Suprapubic skin (tissue), 4 donors: ENCODE results near the gene ARHGEF7. TPM values are rescaled to one million over a fixed set of nuclear protein-coding genes. Genes with fewer than 3 reads are reported as not detected.
"Not testable (repeated sequence)": the region's sequence is repeated elsewhere in the genome, so short reads cannot be mapped to it uniquely, and the experiment has no call there.

Experiments used
- DNase-seq, 2 donors: peaks; one replicate each; pipeline ENCODE4 v3.0.0-alpha.2; 2019; ENCODE audit warnings: low spot score in 2 of 2
- H3K27ac ChIP-seq: fragments of 200-600 bp; sonication (generic); one replicate; pipeline ENCODE4 v1.5.1; 2019
- H3K27me3 ChIP-seq: fragments of 200-600 bp; sonication (generic); one replicate; pipeline ENCODE4 v1.5.1; 2019
- H3K36me3 ChIP-seq: fragments of 200-600 bp; sonication (generic); one replicate; pipeline ENCODE4 v1.5.1; 2019
- H3K4me1 ChIP-seq: fragments of 200-600 bp; sonication (generic); one replicate; pipeline ENCODE4 v1.5.1; 2019
- H3K4me3 ChIP-seq: fragments of 200-600 bp; sonication (generic); one replicate; pipeline ENCODE4 v1.5.1; 2019; ENCODE audit warnings: mild to moderate bottlenecking
- H3K9me3 ChIP-seq: fragments of 200-600 bp; sonication (generic); one replicate; pipeline ENCODE4 v1.5.1; 2019
- EP300 ChIP-seq: sonication (generic); formaldehyde crosslinking; IDR thresholded peaks from one replicate; pipeline ENCODE4 v1.6.1; 2017; ENCODE audit warnings: antibody characterized with exemption
- POLR2A ChIP-seq, 2 donors: fragments of 450-650 bp; IDR thresholded peaks; one replicate each; pipeline ENCODE4 v1.6.1; 2017; ENCODE audit warnings: antibody characterized with exemption in 2 of 2, mild to moderate bottlenecking in 2 of 2, moderate library complexity in 2 of 2
- POLR2AphosphoS5 ChIP-seq, 3 donors: sonication (generic); formaldehyde crosslinking; IDR thresholded peaks; one replicate each; pipeline ENCODE4 v1.6.1; 2017; ENCODE audit warnings: antibody characterized with exemption in 3 of 3
- WGBS: methylation state at CpG from one replicate; pipeline ENCODE4 v1.1.5; 2018; 5-methylcytosine and 5-hydroxymethylcytosine counted together
- total RNA-seq, 4 donors: library from RNA; depleted of rRNA; stranded (reverse); fragments of >200 nt; gene quantifications; one replicate each; pipeline ENCODE4 v1.1.0, GENCODE V29; 2016
- TF ChIP-seq, protein P1 (sequence below), 2 donors: fragments of 200-600 bp in 1 of 2; fragments of 450-650 bp in 1 of 2; sonication (generic) in 1 of 2; IDR thresholded peaks; one replicate each; pipeline ENCODE4 v1.5.1; 2016 to 2019; ENCODE audit warnings: antibody characterized with exemption in 2 of 2, mild to moderate bottlenecking in 1 of 2, moderate library complexity in 1 of 2

Gene ARHGEF7, protein sequence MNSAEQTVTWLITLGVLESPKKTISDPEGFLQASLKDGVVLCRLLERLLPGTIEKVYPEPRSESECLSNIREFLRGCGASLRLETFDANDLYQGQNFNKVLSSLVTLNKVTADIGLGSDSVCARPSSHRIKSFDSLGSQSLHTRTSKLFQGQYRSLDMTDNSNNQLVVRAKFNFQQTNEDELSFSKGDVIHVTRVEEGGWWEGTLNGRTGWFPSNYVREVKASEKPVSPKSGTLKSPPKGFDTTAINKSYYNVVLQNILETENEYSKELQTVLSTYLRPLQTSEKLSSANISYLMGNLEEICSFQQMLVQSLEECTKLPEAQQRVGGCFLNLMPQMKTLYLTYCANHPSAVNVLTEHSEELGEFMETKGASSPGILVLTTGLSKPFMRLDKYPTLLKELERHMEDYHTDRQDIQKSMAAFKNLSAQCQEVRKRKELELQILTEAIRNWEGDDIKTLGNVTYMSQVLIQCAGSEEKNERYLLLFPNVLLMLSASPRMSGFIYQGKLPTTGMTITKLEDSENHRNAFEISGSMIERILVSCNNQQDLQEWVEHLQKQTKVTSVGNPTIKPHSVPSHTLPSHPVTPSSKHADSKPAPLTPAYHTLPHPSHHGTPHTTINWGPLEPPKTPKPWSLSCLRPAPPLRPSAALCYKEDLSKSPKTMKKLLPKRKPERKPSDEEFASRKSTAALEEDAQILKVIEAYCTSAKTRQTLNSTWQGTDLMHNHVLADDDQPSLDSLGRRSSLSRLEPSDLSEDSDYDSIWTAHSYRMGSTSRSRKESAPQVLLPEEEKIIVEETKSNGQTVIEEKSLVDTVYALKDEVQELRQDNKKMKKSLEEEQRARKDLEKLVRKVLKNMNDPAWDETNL
- total RNA-seq = 100 to 1,000 TPM in 2 of 4 donors, 10 to 100 TPM in 2; 72.1 to 210 (median 99.6) TPM

DNA sequence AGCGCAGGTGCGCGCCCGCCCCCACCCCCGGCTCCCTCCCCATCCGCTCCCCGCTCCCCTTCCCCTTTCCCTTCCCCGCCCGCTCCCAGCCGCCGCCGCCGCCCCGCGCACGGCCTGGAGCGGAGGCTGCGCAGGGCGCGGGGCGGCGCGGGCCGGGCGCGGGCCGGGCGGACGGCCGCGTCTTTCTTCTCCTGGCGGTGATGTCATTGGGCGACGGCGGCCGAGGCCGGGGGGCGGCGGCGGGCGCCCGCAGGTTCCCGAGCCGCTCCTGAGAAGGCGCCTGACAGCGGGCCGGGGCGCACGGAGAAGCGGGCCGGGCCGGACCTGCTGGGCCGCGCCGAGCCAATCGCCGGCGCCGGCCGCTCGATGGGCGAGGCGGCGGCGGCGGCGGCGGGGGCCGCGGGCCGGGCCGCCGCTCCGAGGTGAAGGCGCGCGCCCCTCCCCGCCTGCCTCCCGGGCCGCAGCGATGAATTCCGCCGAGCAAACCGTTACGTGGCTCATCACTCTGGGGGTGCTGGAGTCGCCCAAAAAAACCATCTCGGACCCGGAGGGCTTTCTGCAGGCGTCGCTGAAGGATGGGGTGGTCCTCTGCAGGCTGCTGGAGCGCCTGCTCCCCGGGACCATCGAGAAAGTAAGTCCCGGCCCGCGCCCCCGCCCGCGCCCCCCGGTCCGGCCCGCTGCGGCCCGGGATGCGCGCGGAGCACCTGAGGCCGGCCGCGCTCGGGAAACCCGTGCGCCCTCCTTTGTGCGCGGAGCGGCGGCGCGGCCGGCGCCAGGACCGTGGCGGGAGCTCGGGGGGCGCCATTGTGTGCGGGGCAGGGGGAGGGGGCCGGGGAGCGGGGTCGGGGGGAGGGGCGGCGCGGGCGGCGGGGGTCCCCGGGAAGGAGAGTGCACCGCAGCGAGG, at the start of gene ARHGEF7:
Gene ARHGEF7, plus strand, starts transcription at position 250 of the 904 bp plus-strand sequence. Its CDS starts 217 bp downstream, at position 467.
- Histone ChIP-seq H3K27me3 (peaks cover 66% of the 10 kb centered on the region), H3K27ac (peak within 1 kb of the TSS; percentile 88), H3K36me3 (no peaks in the 10 kb centered on the region), H3K4me1 (peaks cover 39% of the 10 kb centered on the region), H3K9me3 (no peaks in the 10 kb centered on the region), H3K4me3 (peak within 1 kb of the TSS; percentile 66)
- no peak for DNase-seq
- TF ChIP-seq, protein P1, sequence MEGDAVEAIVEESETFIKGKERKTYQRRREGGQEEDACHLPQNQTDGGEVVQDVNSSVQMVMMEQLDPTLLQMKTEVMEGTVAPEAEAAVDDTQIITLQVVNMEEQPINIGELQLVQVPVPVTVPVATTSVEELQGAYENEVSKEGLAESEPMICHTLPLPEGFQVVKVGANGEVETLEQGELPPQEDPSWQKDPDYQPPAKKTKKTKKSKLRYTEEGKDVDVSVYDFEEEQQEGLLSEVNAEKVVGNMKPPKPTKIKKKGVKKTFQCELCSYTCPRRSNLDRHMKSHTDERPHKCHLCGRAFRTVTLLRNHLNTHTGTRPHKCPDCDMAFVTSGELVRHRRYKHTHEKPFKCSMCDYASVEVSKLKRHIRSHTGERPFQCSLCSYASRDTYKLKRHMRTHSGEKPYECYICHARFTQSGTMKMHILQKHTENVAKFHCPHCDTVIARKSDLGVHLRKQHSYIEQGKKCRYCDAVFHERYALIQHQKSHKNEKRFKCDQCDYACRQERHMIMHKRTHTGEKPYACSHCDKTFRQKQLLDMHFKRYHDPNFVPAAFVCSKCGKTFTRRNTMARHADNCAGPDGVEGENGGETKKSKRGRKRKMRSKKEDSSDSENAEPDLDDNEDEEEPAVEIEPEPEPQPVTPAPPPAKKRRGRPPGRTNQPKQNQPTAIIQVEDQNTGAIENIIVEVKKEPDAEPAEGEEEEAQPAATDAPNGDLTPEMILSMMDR (IDR thresholded peaks at IDR 0.05) = no peak
- no peak for TF ChIP-seq POLR2AphosphoS5 (IDR thresholded peaks at IDR 0.05)
- no peak for TF ChIP-seq POLR2A (IDR thresholded peaks at IDR 0.05)
- no peak for TF ChIP-seq EP300
- WGBS = 0% methylated on average over 22 of the region's 137 CpGs

DNA sequence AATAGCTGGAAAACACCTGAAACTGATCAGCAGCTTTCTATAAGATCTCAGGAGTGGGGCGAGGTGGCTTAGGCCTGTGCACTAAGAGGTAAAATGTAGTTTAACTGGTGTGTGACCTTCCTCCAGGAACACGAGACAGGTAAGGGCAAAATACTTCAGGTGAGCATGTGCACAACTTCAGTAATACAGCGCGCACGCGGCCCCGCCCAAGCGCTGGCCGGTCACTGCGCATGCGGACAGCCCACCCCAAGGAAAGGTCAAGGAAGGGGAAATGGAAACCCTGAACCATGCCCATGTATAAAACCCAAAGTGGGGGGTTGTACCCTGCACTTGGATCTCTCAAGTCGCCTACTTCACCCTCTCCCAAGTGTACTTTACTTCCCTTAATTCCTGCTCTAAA, 49.4 kb upstream of the ARHGEF7 start:
- H3K27ac ChIP-seq = no peak overlapping the region
- TF ChIP-seq EP300 (no peak), POLR2A (IDR thresholded peaks at IDR 0.05) (no peak)
- TF ChIP-seq, protein P1 (IDR thresholded peaks at IDR 0.05) = no peak
- WGBS = 78% methylated on average over 10 of the region's 12 CpGs

DNA sequence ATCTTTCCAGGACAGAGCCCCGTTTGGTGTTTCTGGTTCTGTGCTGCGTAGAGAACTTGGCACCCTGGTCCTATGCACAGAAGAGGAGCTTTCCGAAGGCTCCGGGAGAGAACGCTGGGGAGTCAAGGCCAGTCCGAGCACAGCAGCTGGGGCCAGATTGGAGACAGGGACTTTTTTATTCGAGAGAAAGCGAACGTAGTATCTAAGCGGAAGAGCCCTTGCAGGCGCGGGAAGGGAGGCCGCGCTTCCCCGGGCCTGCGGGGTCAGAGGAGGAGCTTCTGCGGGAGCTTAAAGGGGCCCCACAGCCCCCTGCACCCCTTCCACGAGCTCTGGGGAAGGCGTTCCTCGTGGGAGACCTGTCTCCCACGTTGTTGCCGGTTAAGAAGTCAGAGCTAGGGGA, 48.6 kb upstream of the ARHGEF7 start:
- no peak overlapping the region for H3K4me3 ChIP-seq
- no peaks in the 10 kb centered on the region for H3K9me3 ChIP-seq
- peaks cover 5% of the 10 kb centered on the region for H3K27me3 ChIP-seq
- no peak for DNase-seq
- TF ChIP-seq, protein P1 (IDR thresholded peaks at IDR 0.05) = no peak
- TF ChIP-seq POLR2A (IDR thresholded peaks at IDR 0.05) (no peak), EP300 (no peak), POLR2AphosphoS5 (IDR thresholded peaks at IDR 0.05) (no peak)
- WGBS = 73% methylated on average over 22 of the region's 22 CpGs
- no peak overlapping the region for H3K27ac ChIP-seq
- peaks cover 4% of the 10 kb centered on the region for H3K4me1 ChIP-seq
- no peaks in the 10 kb centered on the region for H3K36me3 ChIP-seq

More for the DNA sequence above, 49.4 kb upstream of the ARHGEF7 start:
- Histone ChIP-seq H3K4me3 (no peak overlapping the region), H3K36me3 (no peaks in the 10 kb centered on the region), H3K4me1 (peaks cover 4% of the 10 kb centered on the region), H3K9me3 (no peaks in the 10 kb centered on the region), H3K27me3 (peaks cover 5% of the 10 kb centered on the region)
- DNase-seq = no peak

DNA sequence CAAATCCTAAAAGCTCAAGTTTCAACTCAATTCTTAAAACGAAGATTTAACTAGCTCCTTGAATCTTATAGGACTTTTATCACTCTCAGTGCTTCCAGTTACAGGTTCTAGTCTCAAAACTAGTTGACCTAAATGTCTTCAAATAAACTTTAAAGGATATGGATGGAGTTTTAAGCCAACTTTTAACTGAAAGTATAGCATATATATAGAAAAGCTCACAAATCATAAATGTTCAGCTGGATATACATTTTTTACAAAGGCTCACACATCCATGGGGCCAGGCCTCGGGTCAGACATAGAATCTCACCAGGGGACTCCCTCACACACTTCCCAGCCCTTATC, 47.1 kb upstream of the ARHGEF7 start:
- peak overlapping the region; percentile 71 for H3K4me3 ChIP-seq
- WGBS = 15% methylated on average over 2 of the region's 2 CpGs
- no peak for DNase-seq
- H3K36me3 ChIP-seq = no peaks in the 10 kb centered on the region
- H3K27ac ChIP-seq = no peak overlapping the region
- peaks cover 4% of the 10 kb centered on the region for H3K4me1 ChIP-seq
- H3K9me3 ChIP-seq = no peaks in the 10 kb centered on the region
- TF ChIP-seq POLR2A (IDR thresholded peaks at IDR 0.05) = no peak
- H3K27me3 ChIP-seq = no peaks in the 10 kb centered on the region

DNA sequence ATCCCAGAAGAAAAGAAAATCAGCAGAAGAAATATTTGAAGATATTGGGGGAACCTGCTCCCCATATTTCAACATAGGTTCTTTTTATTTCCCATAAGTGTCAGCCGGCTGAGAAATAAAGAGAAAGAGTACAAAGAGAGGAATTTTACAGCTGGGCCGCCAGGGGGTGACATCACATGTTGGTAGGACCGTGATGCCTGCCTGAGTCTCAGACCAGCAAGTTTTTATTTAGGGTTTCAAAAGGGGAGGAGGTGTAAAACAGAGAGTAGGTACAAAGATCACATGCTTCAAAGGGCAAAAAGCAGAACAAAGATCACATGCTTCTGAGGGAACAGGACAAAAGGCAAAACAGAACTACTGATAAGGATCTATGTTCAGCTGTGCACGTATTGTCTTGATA, 44.0 kb upstream of the ARHGEF7 start:
- H3K4me3 ChIP-seq, H3K36me3 ChIP-seq, H3K4me1 ChIP-seq, H3K9me3 ChIP-seq, DNase-seq, H3K27ac ChIP-seq, H3K27me3 ChIP-seq: not testable (repeated sequence)
- 65% methylated on average over 4 of the region's 4 CpGs for WGBS

DNA sequence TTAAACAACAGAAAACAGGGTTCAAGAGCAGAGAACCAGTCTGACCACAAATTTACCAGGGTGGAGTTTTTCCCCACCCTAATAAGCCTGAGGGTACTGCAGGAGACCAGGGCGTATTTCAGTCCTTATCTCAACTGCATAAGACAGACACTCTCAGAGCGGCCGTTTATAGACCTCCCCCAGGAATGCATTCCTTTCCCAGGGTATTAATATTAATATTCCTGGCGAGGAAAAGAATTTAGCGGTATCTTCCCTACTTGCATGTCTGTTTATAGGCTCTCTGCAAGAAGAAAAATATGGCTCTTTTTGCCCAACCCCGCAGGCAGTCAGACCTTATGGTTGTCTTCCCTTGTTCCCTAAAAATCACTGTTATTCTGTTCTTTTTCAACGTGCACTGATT, 43.6 kb upstream of the ARHGEF7 start:
- 78% methylated on average over 7 of the region's 7 CpGs for WGBS
- H3K36me3 ChIP-seq, DNase-seq, H3K4me3 ChIP-seq, H3K4me1 ChIP-seq, H3K9me3 ChIP-seq, H3K27me3 ChIP-seq, H3K27ac ChIP-seq: not testable (repeated sequence)
